ENCODE results near the gene TNFAIP2.

The TNFAIP2 gene

DNA sequence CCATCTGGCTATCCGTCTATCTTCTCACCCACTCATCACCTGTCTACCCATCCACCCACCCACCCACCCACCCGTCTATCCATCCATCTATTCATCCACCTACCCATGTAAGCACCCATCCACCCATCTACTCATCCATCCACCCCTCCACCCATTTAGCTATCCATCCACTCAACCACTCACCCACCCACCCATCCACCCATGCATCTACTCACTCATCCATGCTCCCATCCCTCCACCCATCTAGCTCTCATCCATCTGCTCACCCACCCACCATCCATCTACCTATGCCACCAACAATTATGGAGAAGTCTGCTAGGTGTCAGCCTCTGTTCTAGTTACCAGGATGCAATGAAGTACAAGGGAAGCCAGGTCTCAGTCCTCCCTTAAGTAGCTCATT lies 11.1 kb downstream of the TNFAIP2 start:
- no peak for DNase-seq (ENCODE audit: low read depth in 2 of 2)

DNA sequence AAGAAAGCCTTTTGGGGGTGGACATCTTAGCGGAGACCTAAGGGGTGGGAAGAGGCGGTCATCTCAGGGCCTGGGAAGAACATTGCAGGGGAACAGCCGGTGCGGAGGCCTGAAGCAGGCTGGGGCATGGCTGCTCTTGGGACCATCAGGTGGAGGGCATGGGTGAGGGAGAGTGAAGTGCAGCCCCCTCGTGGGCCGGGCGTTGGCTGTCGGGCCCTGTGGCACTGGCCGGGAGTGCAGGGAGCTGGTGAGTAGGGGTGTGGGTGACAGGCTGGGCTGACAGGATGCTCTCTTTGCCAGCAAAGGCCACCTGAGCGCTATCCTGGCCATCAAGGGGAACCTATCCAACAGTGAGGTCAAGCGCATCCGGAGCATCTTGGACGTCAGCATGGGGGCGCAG lies 11.7 kb downstream of the TNFAIP2 start:
- no peak for DNase-seq (ENCODE audit: low read depth in 2 of 2)

DNA sequence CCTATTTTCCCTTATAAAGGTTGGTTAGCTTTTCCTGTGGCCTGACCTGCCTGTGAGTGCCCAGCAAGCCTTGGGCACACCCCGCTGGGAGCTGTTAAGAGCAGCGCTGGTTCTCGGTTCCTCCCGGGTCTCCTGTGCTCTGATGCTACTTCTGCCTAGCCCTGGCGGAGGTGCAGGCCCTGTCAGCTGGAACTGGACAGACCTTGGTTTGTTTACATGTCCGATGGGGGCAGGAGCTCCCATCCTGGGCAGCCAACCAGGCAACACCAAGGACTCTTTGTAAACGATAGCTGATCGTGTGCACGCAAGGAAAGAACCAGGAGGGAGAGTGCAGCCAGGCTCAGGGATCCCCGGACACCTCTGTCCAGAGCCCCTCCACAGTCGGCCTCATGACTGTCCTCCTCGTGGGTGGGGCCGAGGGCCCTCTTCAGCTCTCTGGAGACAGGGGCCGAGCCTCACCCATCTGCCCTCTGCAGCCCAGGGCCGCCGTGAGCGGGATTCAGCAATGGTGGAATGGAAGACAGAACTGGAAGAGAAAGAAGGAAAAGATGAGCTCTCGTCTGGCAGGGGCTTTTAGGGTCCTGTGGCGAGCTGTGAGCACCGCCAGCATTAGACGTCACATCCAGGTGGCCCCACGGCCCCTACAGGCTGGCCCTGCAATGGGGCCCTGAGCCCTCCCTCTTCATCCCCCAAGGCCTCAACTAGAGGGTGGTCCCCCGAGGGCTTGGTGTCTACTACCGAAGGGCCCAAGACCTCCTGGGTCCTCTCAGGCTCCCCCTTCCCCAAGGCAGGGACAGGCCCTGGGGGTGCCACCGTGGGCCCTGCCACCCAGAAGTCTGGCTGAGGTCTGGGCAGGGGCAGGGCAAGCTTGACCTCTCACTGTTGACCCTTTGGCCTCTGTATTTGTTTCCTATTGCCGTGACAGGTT lies 12.3 kb downstream of the TNFAIP2 start:
- DNase-seq (ENCODE audit: low read depth in 2 of 2), result no peak

DNA sequence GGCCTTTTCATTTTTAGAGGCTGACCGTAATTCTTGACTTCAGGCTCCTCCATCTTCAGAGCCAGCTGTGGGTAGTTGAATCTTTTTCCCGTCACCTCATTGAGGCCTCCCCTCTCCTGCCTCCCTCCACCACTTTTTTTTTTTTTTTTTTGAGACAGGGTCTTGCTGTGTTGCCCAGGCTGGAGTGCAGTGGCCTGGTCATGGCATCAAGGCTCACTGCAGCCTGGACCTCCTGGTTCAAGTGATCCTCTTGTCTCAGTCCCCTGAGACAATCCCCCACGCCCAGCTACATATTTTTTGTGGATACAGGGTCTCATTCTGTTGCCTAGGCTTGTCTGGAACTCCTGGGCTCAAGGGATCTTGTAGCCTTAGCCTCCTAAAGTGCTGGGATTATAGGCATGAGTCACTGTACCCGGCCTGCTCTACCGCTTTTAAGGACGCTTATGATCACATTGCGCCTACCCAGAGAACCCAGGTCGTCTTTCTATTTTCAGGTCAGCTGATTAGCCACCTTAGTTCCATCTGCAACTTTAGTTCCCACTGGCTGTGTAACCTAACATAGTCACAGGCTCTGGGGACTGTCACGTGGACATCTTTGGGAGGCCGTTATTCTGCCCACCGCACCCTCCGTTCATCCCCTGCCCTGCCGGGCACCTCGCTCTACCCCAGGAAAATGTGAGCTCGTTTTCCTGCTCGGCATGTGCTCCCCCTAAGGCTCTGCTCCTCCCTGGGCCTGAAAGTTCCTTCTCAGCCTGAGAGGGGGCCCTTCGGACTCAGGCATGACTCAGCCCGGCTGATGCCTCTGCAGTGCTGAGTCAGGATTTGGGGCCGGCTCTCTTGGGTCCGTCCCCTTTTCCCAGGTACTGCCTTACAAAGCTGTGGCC lies 13.4 kb downstream of the TNFAIP2 start:
- no peak for DNase-seq (ENCODE audit: low read depth in 2 of 2)

DNA sequence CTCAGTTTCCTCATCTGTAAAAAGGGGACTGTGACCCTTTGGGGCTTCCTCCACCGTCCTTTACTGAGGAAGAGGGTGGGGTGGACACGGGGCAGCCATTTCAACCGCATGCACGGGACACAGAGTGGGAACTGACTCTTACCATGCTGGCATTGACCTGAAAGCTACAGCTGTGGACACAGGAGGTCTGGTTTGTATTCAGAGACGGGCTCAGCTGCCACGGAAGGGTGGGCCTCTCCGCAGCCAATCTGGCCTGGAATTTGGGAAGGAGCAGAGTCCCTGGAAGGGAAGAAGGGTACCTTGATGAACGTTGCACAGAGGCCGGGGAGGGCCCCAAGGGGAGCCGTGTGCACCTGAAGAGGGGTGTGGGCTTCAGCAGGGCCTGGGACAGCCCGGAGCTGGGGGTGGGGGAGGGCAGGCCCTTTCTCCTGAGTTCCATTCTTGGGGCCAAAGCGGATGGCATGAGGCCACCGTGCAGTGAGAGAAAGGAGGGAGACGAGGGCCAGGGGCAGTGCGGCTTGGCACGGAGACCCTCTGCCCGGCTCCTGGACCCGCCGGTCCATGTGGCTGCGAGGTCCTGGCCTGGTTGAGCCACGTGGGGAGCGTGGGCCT lies 14.5 kb downstream of the TNFAIP2 start:
- no peak for DNase-seq (ENCODE audit: low read depth in 2 of 2)

DNA sequence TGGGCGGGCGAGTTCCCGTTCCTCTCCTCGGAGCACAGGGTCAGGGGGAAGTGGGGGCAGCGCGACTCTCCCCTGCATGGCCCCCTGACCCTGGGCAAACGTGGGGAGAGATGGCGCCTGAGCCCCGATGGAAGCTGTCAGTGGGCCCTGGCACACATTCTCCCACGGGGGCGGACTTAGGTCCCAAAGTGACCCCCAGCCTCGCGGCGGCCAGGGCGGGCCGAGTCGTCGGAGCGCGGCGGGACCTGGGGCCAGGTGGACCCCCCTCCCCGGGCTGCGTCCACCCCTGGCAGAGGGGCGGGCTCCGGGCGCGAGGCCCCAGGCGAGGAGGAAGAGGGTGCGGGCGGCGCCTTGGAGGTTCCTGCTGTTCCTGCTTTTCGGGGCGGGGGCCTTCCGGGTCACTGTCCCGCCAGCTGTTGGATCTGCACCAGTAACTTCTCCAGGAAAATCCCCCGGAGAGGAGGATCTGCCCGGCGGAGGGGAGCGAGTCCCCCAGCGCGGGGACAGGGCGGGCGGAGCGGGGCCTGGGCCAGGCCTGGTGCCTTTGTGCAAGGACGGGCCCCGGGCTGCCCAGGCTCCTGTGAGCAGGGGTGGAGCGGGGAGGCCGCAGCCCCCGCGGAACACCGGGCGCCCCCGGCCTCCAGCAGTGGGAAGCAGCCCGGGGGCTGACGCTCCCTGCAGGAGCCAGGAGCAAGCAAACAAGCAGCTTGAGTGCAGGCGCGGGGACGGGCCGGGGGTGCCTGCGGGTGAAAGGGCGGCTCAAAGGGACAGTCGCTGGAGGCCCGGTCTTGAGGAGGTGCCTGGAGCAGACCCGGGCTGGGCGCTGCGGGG lies 15.3 kb downstream of the TNFAIP2 start:
- DNase-seq (ENCODE audit: low read depth in 2 of 2), result no peak

DNA sequence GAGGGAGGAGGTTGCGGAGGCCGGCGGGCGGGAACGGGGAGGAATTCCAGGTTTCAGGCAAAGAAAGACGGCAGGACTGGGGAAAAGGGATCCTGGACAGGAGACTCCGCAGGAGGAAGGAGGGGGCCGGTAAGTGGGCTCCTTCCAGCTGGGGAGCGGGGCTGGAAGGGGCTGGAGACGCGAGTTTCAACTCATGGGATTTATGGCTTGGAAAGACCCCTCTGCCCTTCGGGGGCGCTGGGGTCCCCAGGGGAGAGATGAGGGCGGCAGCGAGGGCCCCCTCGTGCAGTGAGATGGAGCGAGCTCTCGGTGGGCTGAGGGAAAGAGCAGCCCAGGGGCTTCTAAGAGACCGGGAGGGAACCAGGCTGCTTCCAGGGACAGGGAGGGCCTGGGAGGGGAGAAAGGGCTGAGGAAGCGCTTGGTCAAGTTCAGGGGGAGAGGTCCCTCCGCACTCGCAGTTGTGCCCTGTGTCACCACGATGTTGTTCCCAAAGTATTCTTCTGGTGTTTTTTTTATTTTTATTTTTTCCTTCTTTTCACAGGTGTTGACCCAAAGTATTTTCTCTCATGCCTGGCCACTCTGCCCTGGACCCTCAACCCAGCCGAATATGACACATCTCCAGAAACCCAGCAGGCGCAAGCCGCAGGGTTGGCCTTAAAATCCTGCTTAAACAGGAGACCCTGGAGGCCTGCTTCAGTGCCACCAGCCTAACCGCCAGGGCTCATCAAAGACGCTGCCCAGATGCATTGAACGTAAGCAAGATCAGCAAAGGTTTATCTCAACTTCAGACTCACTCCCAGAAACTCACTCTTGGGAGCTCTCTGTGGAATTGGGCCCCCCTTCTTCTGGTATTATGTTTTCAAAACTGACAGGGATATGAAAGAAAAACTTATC lies 16.1 kb downstream of the TNFAIP2 start:
- DNase-seq (ENCODE audit: low read depth in 2 of 2), result no peak

DNA sequence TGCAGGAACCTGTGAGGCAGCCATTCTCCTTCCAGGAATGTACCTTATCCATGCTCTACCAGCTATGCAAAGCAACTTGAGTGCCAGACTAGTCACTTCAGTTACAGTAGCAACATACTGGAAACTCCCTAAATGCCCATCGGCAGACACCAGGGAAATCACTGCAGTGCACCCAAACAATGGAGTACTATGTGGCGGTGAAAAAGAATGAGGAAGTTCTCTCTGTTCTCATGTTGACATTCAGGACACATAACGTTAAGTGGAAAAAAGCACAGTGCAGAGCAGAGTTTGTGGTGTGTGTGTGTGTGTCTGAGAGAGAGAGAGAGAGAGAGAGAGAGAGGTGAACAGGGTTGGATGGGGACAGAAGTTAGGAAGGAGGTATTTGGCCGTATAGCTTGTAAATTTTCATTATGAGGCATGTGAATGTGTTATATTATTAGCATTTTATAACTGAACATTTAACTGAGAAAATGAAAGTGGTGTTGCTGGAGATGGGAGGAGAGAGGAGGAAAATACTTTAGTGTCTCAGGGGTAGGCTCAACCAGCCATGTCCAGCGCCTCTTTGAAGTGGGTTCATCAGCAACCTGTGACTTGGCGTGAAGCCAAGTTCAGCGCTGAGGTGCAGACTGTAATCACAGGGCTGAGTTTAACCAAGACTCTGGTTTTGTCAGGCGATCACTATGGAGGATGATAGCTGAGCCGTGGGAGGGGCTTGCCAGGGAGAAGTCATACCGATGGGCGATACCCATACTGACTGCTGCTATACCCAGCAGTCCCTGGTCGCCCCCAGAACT lies 17.3 kb downstream of the TNFAIP2 start:
- DNase-seq (ENCODE audit: low read depth in 2 of 2), result no peak

DNA sequence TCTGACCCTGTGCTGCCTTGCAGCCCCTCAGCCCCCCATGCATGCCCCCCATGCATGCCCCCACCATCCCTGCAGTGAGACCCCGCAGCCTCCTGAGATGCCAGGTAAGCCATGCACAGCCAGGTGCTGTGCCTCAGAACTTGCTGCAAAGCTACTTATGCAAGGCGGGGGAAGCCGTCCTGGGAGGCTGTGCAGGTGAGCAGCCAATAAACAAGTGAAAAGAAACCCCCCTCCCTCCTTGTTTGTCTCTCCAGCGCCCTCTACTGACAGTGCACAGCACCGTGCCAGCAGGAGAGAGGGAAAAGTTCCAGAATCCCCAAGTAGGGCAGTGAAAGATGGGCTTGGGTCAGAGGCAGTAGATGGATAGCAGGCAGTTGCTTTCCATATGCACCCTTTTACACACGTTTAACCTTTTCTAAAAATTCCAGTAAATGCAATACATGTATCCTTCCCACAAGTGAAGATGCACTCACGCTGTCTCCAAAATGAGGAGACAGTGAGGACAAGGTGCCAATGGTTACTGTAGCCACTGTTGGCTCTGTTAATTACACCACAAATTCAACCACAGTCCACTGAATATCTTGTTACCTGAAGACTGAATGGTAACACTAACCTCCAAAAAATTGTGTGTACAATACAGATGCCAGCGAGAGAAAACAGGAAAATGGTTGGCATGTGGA lies 18.0 kb downstream of the TNFAIP2 start:
- DNase-seq (ENCODE audit: low read depth in 2 of 2), result peak; percentile 18 to 27

DNA sequence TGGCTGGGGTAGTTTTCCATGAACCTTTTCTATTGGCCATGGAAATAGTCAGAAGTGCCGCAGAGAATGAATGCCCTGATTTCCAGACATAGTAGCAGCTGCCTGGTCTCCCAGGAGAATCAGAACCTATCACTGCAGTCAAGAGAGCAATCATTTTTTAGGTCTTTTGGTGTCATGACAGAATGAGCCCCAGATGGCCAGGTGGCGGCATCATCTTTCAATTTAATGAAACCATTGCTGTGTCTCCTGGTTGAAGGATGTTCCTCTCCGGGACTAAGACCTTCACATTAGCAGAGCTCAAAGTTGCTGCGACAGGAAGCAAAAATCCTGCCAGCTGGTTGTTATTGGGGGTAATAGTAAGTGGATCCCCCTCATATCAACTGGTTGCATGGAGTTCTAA lies 18.8 kb downstream of the TNFAIP2 start:
- no peak for DNase-seq (ENCODE audit: low read depth in 2 of 2)

DNA sequence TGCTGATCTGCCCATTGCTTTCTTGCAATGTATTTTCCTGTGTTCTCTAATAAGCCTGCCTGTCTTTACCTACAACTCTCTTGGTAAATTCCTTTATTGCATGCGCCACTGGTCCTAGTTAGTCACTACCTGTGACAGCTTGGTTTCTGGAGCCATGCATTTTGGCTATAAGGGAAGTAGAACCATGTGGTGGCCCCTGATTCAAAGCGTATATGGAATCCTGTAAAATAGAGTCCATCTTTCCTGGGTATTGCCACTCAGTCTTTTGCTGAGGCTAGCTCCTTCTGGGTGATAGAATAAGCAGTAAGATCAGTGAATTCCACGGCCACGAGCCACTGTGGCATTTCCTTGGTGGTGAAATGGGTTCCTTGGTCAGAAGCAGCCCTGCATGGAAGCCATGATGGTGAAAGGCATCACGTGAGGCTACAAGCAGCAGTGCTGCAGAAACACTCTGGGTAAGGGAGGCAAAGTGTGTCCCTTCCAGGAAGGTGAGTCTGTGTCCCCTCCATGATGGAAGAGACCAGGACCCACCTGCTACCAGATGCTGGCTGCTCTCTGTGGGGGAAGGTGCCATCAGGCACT lies 19.6 kb downstream of the TNFAIP2 start:
- no peak for DNase-seq (ENCODE audit: low read depth in 2 of 2)

DNA sequence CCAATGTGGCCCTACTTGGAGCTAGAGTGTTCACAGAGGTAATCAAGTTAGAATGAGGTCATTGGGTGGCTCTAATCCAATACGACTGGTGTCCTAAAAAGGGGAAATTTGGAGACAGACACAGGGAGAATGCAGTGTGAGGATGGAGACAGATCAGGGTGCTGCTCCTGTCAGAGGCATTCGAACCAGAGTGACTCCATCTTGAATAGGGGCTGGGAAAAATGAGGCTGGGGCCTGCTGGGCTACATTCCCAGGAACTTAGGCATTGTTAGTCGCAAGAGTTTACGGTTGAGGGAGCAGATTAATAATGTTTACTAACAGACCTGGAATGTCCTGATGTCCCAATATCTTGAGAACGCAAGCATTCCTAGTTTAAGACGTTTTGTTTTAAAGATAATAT lies 20.2 kb downstream of the TNFAIP2 start:
- no peak for DNase-seq (ENCODE audit: low read depth in 2 of 2)

DNA sequence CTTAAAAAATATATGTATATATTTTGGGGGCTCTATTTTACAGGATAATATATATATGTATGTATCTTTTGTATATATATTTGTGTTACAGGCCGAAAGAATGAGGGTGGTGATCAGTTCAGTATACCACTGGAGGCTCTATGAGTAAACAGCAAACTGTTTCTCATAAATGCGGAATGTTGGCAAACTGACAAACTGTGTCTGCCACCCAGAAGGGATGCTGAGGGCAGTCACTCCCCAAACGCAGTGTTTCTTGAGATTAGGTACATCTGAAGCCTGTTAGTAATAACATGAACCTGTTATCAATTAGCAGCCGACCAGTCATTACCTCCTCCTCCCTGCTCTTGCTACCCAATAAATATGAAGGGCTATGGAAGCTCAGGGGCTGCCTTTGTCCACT lies 20.8 kb downstream of the TNFAIP2 start:
- DNase-seq (ENCODE audit: low read depth in 2 of 2), result no peak

DNA sequence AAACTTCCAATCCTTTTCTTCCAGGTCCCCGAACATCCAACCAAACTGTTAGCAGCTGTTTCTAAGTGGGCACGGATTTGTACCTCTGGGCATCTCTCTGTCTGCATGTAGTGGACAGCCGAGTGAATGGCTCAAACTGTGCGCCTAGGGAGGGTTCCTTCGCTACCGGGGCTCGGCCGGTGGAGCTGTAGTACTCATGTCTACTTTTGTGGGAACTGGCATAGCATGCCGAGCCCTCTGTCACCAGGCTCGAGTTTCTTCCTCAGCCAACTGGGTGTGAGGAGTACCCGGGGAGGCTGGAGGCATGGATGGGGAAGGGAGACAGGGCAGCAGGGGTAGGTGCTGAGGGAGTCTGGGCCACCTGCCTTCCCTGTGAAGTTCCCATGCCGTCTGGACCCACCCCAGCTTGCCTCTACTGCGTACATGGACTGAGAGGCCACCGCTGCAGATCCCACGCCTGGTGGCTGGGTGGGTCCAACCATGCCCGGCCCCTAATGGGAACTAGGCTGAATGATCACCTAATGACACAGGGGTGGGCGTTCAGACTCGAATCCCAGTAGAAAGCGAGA lies 23.0 kb downstream of the TNFAIP2 start:
- no peak for DNase-seq (ENCODE audit: low read depth in 2 of 2)

DNA sequence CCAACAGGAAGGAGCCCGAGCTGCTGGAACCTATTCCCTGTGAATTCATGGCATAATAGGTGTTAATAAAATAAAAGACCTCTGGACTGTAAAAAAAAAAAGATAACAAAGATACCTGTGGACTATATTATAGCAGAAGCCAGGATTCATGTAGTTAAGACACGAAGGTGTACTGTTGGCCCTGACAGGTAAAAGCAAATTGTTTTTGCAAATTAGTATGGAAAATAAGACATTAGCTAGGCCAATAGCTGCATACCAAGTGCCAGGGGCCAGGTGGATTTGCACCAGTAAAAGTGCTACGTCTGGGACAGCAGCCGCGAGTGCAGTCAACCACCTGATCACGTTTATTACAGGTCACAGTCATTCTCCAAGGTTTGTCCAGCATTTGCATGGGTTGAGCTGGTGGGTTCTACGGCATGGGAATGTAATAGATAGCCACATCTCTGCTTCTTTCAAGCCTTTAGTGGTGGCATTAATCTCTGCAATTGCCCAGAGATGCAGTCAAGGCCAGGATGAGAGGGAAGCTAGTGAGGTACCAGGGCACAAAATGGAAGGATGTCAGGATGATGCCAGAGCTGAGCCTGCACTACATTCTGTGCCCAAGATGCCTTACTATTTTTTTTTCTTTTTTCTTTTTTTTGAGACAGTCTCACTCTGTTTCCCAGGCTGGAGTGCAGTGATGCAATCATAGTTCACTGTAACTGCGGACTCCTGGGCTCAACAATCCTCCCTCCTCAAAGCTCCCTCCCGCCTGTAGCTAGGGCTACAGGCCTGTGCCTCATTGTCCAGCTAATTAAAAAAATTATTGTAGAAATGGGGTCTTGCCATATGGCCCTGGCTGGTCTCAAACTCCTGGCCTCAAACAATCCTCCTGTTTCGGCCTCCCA lies 26.3 kb downstream of the TNFAIP2 start:
- no peak for DNase-seq (ENCODE audit: low read depth in 2 of 2)

DNA sequence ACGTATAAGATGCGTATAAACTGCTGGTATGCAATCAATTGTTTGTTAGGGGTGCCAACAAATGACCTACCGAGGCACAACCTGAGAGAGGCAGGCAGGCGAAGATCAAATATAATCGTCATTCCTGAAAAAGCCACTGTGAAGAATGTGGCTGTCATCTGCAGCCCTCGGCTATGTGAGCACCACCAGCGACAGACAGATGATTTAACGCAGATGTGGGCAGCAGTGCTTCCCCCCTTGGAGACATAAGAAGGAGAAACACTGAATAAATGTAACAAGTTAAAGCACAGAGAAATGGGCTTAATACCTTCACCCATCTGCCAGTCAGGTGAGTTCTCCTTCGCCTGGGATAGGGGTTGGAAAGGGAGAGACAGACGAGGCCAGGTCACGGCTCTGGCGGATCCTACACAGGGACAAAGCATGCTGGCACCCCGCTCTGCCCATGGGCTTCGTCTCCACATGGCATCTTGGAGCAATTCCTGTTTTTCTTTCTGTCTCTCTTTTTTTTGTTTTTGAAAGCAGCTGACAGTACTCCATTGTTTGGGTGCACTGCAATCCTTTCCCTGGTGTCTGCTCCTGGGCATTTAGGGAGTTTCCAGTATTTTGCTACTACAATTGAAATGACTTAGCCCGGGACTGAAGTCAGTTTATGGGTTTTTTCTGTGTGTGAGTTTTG lies 28.1 kb downstream of the TNFAIP2 start:
- DNase-seq (ENCODE audit: low read depth in 2 of 2), result no peak

DNA sequence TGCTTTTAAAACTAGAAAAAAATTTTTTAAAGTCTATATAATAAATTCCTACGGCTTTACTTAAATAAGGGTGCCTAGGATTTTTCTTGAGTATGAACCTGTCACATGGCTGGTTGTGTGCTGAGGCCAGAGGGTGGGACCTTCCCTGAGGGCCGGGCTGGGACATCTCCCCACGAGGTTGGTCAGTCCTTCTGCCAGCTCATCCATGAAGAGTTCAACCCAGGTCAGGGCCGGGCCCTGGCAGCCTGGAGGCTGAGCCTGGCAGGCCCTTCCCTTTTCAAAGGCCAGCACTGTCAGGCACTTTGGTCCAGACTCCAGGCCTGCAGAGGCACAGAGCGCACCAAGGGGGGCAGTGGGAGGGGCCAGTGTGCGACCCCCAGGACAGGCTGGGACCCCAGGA lies 31.7 kb downstream of the TNFAIP2 start:
- no peak for DNase-seq (ENCODE audit: low read depth in 2 of 2)
